HEK293 (cell line): ENCODE measurements around the gene DXO.

Experiments used
- GLI4 ChIP-seq: fragments of 450-650 bp; formaldehyde crosslinking; IDR thresholded peaks from 2 replicates; pipeline ENCODE4 v1.5.1; 2016; ENCODE audit warnings: missing biosample characterization, missing genetic modification characterization
- MEIS1 ChIP-seq: sonication (generic); formaldehyde crosslinking; IDR thresholded peaks from 2 replicates; pipeline ENCODE4 v1.8.1; 2022; ENCODE audit warnings: missing genetic modification reagents, mild to moderate bottlenecking, borderline replicate concordance
- SP2 ChIP-seq: fragments of 450-650 bp; formaldehyde crosslinking; IDR thresholded peaks from 2 replicates; pipeline ENCODE4 v1.5.1; 2016; ENCODE audit warnings: missing biosample characterization, missing genetic modification characterization
- ZNF221 ChIP-seq: fragments of 450-650 bp; formaldehyde crosslinking; IDR thresholded peaks from 2 replicates; pipeline ENCODE4 v1.5.1; 2017; ENCODE audit warnings: missing biosample characterization, missing genetic modification characterization, borderline replicate concordance
- ZNF292 ChIP-seq: fragments of 450-650 bp; formaldehyde crosslinking; IDR thresholded peaks from 2 replicates; pipeline ENCODE4 v1.5.1; 2016; ENCODE audit warnings: low read depth, missing biosample characterization, missing genetic modification characterization, borderline replicate concordance
- ZNF621 ChIP-seq: fragments of 450-650 bp; formaldehyde crosslinking; IDR thresholded peaks from 2 replicates; pipeline ENCODE4 v1.5.1; 2017; ENCODE audit warnings: missing biosample characterization, missing genetic modification characterization
- ZNF830 ChIP-seq: fragments of 450-650 bp; IDR thresholded peaks from 2 replicates; pipeline ENCODE4 v1.5.0; 2018; ENCODE audit warnings: missing biosample characterization, missing genetic modification characterization, low read depth, mild to moderate bottlenecking, moderate library complexity
- ZSCAN16 ChIP-seq: fragments of 450-650 bp; formaldehyde crosslinking; IDR thresholded peaks from 2 replicates; pipeline ENCODE4 v1.5.1; 2016; ENCODE audit warnings: missing biosample characterization, missing genetic modification characterization
- TF ChIP-seq, protein P1 (sequence below): fragments of 450-650 bp; formaldehyde crosslinking; IDR thresholded peaks from 2 replicates; pipeline ENCODE4 v1.5.1; 2016; ENCODE audit warnings: missing biosample characterization, missing genetic modification characterization
- TF ChIP-seq, protein P2 (sequence below): fragments of 450-650 bp; formaldehyde crosslinking; IDR thresholded peaks from 2 replicates; pipeline ENCODE4 v1.5.1; 2017; ENCODE audit warnings: missing biosample characterization, missing genetic modification characterization
- TF ChIP-seq, protein P3 (sequence below): fragments of 450-650 bp; formaldehyde crosslinking; IDR thresholded peaks from 2 replicates; pipeline ENCODE4 v1.5.1; 2016; ENCODE audit warnings: missing biosample characterization, missing genetic modification characterization
- TF ChIP-seq, protein P4 (sequence below): fragments of 450-650 bp; formaldehyde crosslinking; optimal IDR thresholded peaks from 2 replicates; pipeline ENCODE3; 2016; ENCODE audit warnings: missing biosample characterization, mild to moderate bottlenecking, missing genetic modification characterization

DNA sequence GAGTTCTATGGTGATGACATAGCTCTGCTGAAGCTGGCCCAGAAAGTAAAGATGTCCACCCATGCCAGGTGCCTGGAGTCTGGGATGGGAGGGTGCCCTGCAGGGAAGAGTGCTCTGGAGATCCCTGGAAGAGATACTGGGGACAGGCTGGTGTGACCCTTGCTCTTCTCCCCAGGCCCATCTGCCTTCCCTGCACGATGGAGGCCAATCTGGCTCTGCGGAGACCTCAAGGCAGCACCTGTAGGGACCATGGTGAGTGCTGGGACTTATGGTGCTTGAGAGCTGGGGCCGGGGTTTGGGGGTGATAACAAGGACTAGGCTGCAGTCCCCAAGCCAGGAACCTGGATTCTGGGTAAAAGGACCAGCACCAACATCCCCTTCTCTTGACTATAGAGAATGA, 28.2 kb downstream of the DXO start:
- no peak for TF ChIP-seq GLI4 (tag by site-specific recombination)
- TF ChIP-seq, protein P1, sequence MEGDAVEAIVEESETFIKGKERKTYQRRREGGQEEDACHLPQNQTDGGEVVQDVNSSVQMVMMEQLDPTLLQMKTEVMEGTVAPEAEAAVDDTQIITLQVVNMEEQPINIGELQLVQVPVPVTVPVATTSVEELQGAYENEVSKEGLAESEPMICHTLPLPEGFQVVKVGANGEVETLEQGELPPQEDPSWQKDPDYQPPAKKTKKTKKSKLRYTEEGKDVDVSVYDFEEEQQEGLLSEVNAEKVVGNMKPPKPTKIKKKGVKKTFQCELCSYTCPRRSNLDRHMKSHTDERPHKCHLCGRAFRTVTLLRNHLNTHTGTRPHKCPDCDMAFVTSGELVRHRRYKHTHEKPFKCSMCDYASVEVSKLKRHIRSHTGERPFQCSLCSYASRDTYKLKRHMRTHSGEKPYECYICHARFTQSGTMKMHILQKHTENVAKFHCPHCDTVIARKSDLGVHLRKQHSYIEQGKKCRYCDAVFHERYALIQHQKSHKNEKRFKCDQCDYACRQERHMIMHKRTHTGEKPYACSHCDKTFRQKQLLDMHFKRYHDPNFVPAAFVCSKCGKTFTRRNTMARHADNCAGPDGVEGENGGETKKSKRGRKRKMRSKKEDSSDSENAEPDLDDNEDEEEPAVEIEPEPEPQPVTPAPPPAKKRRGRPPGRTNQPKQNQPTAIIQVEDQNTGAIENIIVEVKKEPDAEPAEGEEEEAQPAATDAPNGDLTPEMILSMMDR (tag by site-specific recombination) = no peak
- TF ChIP-seq, protein P2, sequence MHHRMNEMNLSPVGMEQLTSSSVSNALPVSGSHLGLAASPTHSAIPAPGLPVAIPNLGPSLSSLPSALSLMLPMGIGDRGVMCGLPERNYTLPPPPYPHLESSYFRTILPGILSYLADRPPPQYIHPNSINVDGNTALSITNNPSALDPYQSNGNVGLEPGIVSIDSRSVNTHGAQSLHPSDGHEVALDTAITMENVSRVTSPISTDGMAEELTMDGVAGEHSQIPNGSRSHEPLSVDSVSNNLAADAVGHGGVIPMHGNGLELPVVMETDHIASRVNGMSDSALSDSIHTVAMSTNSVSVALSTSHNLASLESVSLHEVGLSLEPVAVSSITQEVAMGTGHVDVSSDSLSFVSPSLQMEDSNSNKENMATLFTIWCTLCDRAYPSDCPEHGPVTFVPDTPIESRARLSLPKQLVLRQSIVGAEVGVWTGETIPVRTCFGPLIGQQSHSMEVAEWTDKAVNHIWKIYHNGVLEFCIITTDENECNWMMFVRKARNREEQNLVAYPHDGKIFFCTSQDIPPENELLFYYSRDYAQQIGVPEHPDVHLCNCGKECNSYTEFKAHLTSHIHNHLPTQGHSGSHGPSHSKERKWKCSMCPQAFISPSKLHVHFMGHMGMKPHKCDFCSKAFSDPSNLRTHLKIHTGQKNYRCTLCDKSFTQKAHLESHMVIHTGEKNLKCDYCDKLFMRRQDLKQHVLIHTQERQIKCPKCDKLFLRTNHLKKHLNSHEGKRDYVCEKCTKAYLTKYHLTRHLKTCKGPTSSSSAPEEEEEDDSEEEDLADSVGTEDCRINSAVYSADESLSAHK (tag by site-specific recombination) = no peak
- TF ChIP-seq ZNF292 (tag by site-specific recombination) = no peak
- no peak for TF ChIP-seq SP2
- no peak for TF ChIP-seq ZNF830 (tag by site-specific recombination)
- no peak for TF ChIP-seq ZSCAN16 (tag by site-specific recombination)
- TF ChIP-seq ZNF621 (tag by site-specific recombination) = no peak
- TF ChIP-seq ZNF221 (tag by site-specific recombination) = no peak
- TF ChIP-seq, protein P3, sequence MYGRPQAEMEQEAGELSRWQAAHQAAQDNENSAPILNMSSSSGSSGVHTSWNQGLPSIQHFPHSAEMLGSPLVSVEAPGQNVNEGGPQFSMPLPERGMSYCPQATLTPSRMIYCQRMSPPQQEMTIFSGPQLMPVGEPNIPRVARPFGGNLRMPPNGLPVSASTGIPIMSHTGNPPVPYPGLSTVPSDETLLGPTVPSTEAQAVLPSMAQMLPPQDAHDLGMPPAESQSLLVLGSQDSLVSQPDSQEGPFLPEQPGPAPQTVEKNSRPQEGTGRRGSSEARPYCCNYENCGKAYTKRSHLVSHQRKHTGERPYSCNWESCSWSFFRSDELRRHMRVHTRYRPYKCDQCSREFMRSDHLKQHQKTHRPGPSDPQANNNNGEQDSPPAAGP = no peak
- TF ChIP-seq, protein P4, sequence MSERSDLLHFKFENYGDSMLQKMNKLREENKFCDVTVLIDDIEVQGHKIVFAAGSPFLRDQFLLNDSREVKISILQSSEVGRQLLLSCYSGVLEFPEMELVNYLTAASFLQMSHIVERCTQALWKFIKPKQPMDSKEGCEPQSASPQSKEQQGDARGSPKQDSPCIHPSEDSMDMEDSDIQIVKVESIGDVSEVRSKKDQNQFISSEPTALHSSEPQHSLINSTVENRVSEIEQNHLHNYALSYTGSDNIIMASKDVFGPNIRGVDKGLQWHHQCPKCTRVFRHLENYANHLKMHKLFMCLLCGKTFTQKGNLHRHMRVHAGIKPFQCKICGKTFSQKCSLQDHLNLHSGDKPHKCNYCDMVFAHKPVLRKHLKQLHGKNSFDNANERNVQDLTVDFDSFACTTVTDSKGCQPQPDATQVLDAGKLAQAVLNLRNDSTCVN (tag by site-specific recombination) = no peak
- TF ChIP-seq MEIS1 (CRISPR knock-in tag) = no peak
